ENCODE results near the gene SEMA3G.

DNA sequence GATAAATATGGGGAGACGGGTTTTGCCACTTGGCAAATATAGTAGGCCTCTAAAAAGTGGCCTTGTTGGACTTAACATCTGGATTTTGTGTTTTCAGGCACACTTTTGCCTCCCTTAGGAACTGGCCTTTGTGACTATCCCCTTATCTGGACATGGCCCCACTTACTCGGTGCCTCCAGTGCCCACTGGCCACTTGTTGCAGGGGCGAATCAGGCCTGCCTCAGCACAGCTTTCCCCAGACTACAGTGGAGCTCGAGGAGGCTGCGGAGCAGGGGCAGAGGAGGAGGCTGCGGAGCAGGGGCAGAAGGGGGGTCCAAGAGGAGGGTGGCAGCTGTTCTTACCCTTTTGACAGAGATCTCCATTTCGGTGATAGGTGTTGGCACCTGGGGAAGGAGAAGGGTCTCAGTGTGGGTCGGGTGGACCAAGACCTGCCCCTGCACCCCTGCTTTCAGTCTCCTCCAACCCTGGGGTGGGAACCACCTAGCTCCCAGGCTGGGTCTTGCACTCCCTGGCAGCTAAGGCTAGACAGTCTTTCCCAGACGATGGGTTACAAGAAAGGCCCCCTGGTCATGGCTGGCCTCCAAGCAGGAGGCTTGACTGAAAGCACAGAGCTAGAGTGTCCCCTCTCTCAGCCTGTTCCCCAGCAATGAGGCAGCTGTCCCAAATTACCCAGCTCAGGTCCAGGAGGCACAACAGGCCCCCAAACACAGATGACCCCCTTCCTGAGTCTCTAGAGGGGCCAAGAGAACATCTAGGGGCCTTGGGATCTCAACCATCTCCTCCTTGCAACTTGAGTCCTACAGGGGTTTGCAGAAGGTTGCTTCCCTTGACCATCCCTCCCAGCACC, 6.1 kb downstream of the SEMA3G start:
- TF ChIP-seq EZH2 (IDR thresholded peaks at IDR 0.05) (no peak), FOXP2 (optimal IDR thresholded peaks at IDR 0.05; ENCODE audit: control extremely low read depth, extremely low read length, insufficient read depth) (no peak)
